Gastroesophageal sphincter (tissue), 3 donors: ENCODE results near the gene TRIM2.

ENCODE experiments used
- POLR2A ChIP-seq, 2 donors: fragments of 450-650 bp; IDR thresholded peaks; one replicate each; pipeline ENCODE4 v1.6.1; 2017; ENCODE audit warnings: antibody characterized with exemption in 2 of 2, mild to moderate bottlenecking in 2 of 2, moderate library complexity in 1 of 2
- POLR2AphosphoS5 ChIP-seq: sonication (generic); formaldehyde crosslinking; IDR thresholded peaks from one replicate; pipeline ENCODE4 v1.6.1; 2017; ENCODE audit warnings: antibody characterized with exemption
- TF ChIP-seq, protein P1 (sequence below), 4 experiments: fragments of 200-600 bp in 2 of 4; fragments of 450-650 bp in 2 of 4; sonication (generic) in 1 of 4; IDR thresholded peaks; one replicate each; pipeline ENCODE4 v1.5.1; 2017 to 2019; ENCODE audit warnings: antibody characterized with exemption in 4 of 4, mild to moderate bottlenecking in 2 of 4, moderate library complexity in 2 of 4

DNA sequence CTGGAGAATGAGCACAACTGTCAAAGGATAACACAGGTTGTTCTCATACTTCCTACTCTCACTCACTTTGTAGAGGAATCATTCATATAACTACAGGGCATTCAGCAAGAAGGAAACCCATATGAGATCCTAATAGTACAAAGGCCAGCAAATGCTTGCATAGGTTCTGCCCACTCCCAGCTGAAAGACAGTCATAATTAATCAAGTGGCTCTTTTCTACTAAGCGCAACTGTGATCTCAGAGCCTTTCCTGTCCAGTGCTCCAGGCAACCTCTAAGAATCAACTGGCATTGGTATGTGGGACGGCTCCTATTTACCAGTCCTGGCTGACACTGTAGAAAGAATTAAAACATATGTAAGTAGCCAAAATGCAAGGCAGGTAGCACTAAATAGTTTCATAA is 121.3 kb downstream of the TRIM2 start:
- TF ChIP-seq, protein P1, sequence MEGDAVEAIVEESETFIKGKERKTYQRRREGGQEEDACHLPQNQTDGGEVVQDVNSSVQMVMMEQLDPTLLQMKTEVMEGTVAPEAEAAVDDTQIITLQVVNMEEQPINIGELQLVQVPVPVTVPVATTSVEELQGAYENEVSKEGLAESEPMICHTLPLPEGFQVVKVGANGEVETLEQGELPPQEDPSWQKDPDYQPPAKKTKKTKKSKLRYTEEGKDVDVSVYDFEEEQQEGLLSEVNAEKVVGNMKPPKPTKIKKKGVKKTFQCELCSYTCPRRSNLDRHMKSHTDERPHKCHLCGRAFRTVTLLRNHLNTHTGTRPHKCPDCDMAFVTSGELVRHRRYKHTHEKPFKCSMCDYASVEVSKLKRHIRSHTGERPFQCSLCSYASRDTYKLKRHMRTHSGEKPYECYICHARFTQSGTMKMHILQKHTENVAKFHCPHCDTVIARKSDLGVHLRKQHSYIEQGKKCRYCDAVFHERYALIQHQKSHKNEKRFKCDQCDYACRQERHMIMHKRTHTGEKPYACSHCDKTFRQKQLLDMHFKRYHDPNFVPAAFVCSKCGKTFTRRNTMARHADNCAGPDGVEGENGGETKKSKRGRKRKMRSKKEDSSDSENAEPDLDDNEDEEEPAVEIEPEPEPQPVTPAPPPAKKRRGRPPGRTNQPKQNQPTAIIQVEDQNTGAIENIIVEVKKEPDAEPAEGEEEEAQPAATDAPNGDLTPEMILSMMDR (IDR thresholded peaks at IDR 0.05): no peak
- TF ChIP-seq POLR2AphosphoS5 (no peak), POLR2A (IDR thresholded peaks at IDR 0.05) (no peak)
